ENCODE data around the gene ARHGAP33. TPM values are rescaled to one million over a fixed set of nuclear protein-coding genes. Genes with fewer than 3 reads are reported as not detected.

The ARHGAP33 gene
- total RNA-seq, result 2.6 and 13.3 TPM in 2 replicates

- no peak for DNase-seq (ENCODE audit: low read depth)
- TF ChIP-seq, protein P1, sequence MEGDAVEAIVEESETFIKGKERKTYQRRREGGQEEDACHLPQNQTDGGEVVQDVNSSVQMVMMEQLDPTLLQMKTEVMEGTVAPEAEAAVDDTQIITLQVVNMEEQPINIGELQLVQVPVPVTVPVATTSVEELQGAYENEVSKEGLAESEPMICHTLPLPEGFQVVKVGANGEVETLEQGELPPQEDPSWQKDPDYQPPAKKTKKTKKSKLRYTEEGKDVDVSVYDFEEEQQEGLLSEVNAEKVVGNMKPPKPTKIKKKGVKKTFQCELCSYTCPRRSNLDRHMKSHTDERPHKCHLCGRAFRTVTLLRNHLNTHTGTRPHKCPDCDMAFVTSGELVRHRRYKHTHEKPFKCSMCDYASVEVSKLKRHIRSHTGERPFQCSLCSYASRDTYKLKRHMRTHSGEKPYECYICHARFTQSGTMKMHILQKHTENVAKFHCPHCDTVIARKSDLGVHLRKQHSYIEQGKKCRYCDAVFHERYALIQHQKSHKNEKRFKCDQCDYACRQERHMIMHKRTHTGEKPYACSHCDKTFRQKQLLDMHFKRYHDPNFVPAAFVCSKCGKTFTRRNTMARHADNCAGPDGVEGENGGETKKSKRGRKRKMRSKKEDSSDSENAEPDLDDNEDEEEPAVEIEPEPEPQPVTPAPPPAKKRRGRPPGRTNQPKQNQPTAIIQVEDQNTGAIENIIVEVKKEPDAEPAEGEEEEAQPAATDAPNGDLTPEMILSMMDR (conservative IDR thresholded peaks at IDR 0.05; ENCODE audit: low read depth, low read length), result no peak
- H3K4me3 ChIP-seq (ENCODE audit: low read depth, low read length), result peak within 1 kb of the TSS; percentile 62
Measured at GRCh38 chr19:35775298-35776101, at the start of gene ARHGAP33. TSS of gene ARHGAP33 (plus strand) at chr19:35775564. CDS start at chr19:35775659, 95 bp downstream.

- TF ChIP-seq, protein P1 (conservative IDR thresholded peaks at IDR 0.05; ENCODE audit: low read depth, low read length), result no peak
- H3K4me3 ChIP-seq (ENCODE audit: low read depth, low read length), result no peak overlapping the region
- DNase-seq (ENCODE audit: low read depth), result no peak
Measured at GRCh38 chr19:35727053-35727955, 48.1 kb upstream of the ARHGAP33 start.

DNA sequence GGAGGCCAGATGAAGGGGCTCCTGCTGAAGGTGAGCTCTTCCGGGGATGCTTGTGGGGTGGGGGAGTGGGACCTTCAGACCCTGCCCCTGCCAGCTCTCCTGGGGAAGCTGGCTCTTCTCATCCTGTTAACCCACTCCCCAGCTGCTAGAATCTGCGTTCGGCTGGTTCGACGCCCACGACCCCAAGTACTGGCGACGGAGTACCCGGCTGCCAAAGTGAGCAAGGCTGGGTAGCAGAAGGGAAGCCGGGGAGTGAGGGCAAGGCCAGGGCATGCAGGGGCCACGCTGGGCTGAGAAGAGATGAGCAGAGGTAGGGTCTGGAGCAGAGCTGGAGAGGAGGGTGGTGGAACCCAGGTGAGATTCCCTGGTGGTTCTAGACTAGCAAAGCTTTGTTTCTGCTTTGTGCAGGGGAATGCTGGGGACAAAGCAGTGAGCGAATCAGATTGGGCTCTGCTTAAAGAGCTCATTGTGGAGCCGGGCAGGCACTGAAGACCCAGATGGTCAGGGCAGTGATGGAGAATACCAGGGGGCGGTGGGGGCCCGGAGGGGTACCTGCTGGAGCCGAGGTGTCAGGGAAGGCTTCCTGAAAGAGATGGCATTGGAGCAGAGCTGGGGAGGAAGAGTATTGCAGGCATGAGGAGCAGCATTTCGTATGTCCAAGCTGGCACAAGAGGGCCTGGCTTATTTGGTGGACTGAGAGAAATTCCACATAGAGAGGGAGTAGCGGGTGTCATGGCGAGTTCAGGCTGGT is 47.2 kb upstream of the ARHGAP33 start:
- no peak overlapping the region for H3K4me3 ChIP-seq (ENCODE audit: low read depth, low read length)
- TF ChIP-seq, protein P1 (conservative IDR thresholded peaks at IDR 0.05; ENCODE audit: low read depth, low read length), result no peak
- no peak for DNase-seq (ENCODE audit: low read depth)

DNA sequence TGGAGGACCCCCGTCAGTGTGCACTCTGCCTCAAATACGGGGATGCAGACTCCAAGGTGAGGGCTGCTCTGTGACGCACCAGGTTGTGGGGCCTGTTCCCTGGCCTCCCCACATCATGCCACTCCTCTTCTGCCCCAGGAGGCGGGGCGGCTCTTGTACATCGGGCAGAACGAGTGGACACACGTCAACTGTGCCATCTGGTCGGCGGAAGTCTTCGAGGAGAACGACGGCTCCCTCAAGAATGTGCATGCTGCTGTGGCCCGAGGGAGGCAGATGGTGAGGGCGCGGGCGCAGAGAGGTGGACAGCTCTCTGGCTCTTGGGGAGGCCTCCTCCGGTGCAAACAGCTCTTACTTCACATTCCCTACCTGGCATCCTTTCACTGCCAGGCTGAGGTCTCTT is 46.3 kb upstream of the ARHGAP33 start:
- TF ChIP-seq, protein P1 (conservative IDR thresholded peaks at IDR 0.05; ENCODE audit: low read depth, low read length), result no peak
- H3K4me3 ChIP-seq (ENCODE audit: low read depth, low read length), result no peak overlapping the region
- DNase-seq (ENCODE audit: low read depth), result no peak

DNA sequence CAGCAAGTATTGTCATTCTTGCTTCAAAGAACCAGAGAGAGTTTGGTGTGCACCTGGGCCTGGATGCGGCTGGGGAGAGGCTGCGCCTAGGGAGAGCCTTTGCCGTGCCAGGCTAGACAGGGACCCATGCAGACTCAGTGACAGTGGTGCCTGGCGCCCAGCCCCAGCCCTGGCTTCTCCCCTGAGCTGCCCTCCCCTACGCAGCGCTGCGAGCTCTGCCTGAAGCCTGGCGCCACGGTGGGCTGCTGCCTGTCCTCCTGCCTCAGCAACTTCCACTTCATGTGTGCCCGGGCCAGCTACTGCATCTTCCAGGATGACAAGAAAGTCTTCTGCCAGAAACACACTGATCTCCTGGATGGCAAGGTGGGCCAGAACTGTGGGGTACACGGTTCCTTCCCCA is 45.6 kb upstream of the ARHGAP33 start:
- no peak for DNase-seq (ENCODE audit: low read depth)
- no peak overlapping the region for H3K4me3 ChIP-seq (ENCODE audit: low read depth, low read length)
- TF ChIP-seq, protein P1 (conservative IDR thresholded peaks at IDR 0.05; ENCODE audit: low read depth, low read length), result no peak

DNA sequence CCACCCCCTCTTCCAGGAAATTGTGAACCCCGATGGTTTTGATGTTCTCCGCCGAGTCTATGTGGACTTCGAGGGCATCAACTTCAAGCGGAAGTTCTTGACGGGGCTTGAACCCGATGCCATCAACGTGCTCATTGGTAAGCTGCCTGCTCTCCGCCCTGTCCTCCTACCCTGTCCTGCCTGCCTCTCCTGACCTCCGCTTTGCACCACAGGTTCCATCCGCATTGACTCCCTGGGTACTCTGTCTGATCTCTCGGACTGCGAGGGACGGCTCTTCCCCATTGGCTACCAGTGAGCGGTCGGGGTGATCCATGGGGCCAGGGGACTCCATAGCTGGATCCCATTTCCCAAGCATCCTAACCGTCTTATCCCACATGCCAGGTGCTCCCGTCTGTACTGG is 45.0 kb upstream of the ARHGAP33 start:
- no peak overlapping the region for H3K4me3 ChIP-seq (ENCODE audit: low read depth, low read length)
- DNase-seq (ENCODE audit: low read depth), result no peak
- TF ChIP-seq, protein P1 (conservative IDR thresholded peaks at IDR 0.05; ENCODE audit: low read depth, low read length), result no peak
